Astrocyte of the cerebellum (primary cell): ENCODE data around the gene VDR.
"Not testable (repeated sequence)": the region's sequence is repeated elsewhere in the genome, so short reads cannot be mapped to it uniquely, and the experiment has no call there.

ENCODE experiments used
- DNase-seq: peaks from one replicate; pipeline ENCODE4 v3.0.0-alpha.2; 2011; ENCODE audit warnings: low read depth
- H3K4me3 ChIP-seq: 2 replicates; pipeline ENCODE4 v1.5.1; 2011; ENCODE audit warnings: mild to moderate bottlenecking, low read depth, low read length, moderate library complexity
- CTCF ChIP-seq: IDR thresholded peaks from 2 replicates; pipeline ENCODE4 v1.5.1; 2012; ENCODE audit warnings: low read length, low read depth, moderate library complexity, mild to moderate bottlenecking; ENCODE audit errors: missing control alignments
- in situ Hi-C: cut with HindIII; loops from 2 replicates; pipeline ENCODE4 v1.10.0; 2017; ENCODE audit warnings: low sequenced_read_pairs

VDR gene

GRCh38 chr12:47813511-47814196 is 91.1 kb downstream of the VDR start:
- no peak for DNase-seq
- TF ChIP-seq CTCF, result no peak
- in situ Hi-C loops, result loop anchor here (5.0 kb wide), 1 partner anchor 74 kb away; no protein-coding TSS in a partner anchor
- peak overlapping the region; percentile 27 for H3K4me3 ChIP-seq

- DNase-seq, result peak; percentile 57
- in situ Hi-C loops, result loop anchor here (5.0 kb wide), 1 partner anchor 74 kb away; no protein-coding TSS in a partner anchor
- peak overlapping the region; percentile 27 for H3K4me3 ChIP-seq
- no peak for TF ChIP-seq CTCF
Measured at GRCh38 chr12:47812797-47813510, 91.8 kb downstream of the VDR start.

GRCh38 chr12:47811581-47812484 is 93.0 kb downstream of the VDR start:
- in situ Hi-C loops, result loop anchor here (5.0 kb wide), 1 partner anchor 75 kb away; no protein-coding TSS in a partner anchor
- no peak overlapping the region for H3K4me3 ChIP-seq
- no peak for TF ChIP-seq CTCF
- no peak for DNase-seq

GRCh38 chr12:47811072-47811396 is 93.8 kb downstream of the VDR start:
- no peak for DNase-seq
- TF ChIP-seq CTCF, result no peak
- in situ Hi-C loops, result loop anchor here (5.0 kb wide), 1 partner anchor 76 kb away; no protein-coding TSS in a partner anchor
- no peak overlapping the region for H3K4me3 ChIP-seq

- in situ Hi-C loops, DNase-seq, H3K4me3 ChIP-seq: not testable (repeated sequence)
Measured at GRCh38 chr12:47809518-47809917, 95.3 kb downstream of the VDR start.

GRCh38 chr12:47808574-47809365 is 96.0 kb downstream of the VDR start:
- no peak for DNase-seq
- H3K4me3 ChIP-seq, result no peak overlapping the region
- in situ Hi-C loops, result no loop called here
- TF ChIP-seq CTCF, result peak; percentile 6
